Ovary (tissue), 9 donors: ENCODE measurements around the gene CCDC167. TPM values are rescaled to one million over a fixed set of nuclear protein-coding genes. Genes with fewer than 3 reads are reported as not detected.

Experiments
- DNase-seq, 5 donors: peaks; one replicate each; pipeline ENCODE4 v3.0.0-alpha.2; 2019 to 2020
- H3K27ac ChIP-seq, 2 donors: fragments of 200-600 bp; one replicate each; pipeline versions ENCODE4 v1.5.1 to v1.8.0; 2019 to 2022
- H3K27me3 ChIP-seq: fragments of 200-600 bp; one replicate; pipeline ENCODE4 v1.8.0; 2022
- H3K36me3 ChIP-seq: fragments of 200-600 bp; sonication (generic); one replicate; pipeline ENCODE4 v1.5.1; 2019
- H3K4me1 ChIP-seq: one replicate; pipeline ENCODE4 v1.8.1; 2013; ENCODE audit warnings: mild to moderate bottlenecking, moderate library complexity; ENCODE audit not compliant: insufficient read depth
- H3K4me3 ChIP-seq: fragments of 200-600 bp; sonication (generic); one replicate; pipeline ENCODE4 v1.5.1; 2017
- H3K9me3 ChIP-seq, 2 donors: fragments of 200-600 bp in 1 of 2; sonication (generic) in 1 of 2; one replicate each; pipeline versions ENCODE4 v1.5.1 to v1.8.1; 2013 to 2019; ENCODE audit warnings: mild to moderate bottlenecking in 1 of 2, moderate library complexity in 1 of 2
- EP300 ChIP-seq: sonication (generic); formaldehyde crosslinking; IDR thresholded peaks from one replicate; pipeline ENCODE4 v1.6.1; 2017; ENCODE audit warnings: antibody characterized with exemption
- POLR2A ChIP-seq: fragments of 450-650 bp; IDR thresholded peaks from one replicate; pipeline ENCODE4 v1.6.1; 2017; ENCODE audit warnings: antibody characterized with exemption, mild to moderate bottlenecking, moderate library complexity
- WGBS, 3 donors: extraction: QIAGEN DNeasy Blood & Tissue Kit in 1 of 3; methylation state at CpG; one replicate each; pipeline versions ENCODE4 v1.1.5 to v1.1.7; 2013 to 2017; 5-methylcytosine and 5-hydroxymethylcytosine counted together
- intact Hi-C, 4 donors: fragments of 100-400 bp; cut with DNase I; formaldehyde crosslinking; loops; one replicate each; pipeline versions ENCODE4 v1.11.0 to v1.15.1; 2022 to 2023
- polyA plus RNA-seq, 2 donors: library from polyadenylated mRNA; stranded (reverse); fragments of 200-250 nt in 1 of 2; fragments of 350-450 nt in 1 of 2; fragmentation: Illumina TruSeq in 1 of 2; extraction: RNeasy Lipid Tissue Mini Kit (QIAGEN cat#74804) in 1 of 2; gene quantifications; one replicate each; pipeline ENCODE4 v1.2.3, GENCODE V29; 2013 to 2014
- total RNA-seq, 7 donors: library from RNA; depleted of rRNA in 2 of 7; stranded (reverse); fragments of >200 nt in 2 of 7; fragmentation: NEBNext Ultra II Directional in 3 of 7; extraction: Animal tissue kit (Norgen Biotek cat#: 25700) in 3 of 7; gene quantifications; one replicate each; pipeline versions ENCODE4 v1.1.0 to v1.2.4, GENCODE V29; 2016 to 2023
- TF ChIP-seq, protein P1 (sequence below), 3 donors: fragments of 450-650 bp in 2 of 3; fragments of 200-600 bp in 1 of 3; IDR thresholded peaks; one replicate each; pipeline versions ENCODE4 v1.5.1 to v1.8.0; 2016 to 2022; ENCODE audit warnings: antibody characterized with exemption in 3 of 3, mild to moderate bottlenecking in 1 of 3
- donor health status: DM: no; HTN: no; CAD: no; lungs with moderate emphysema.
- donor health status: DM: no; HTN: no; CAD: no.
- donor health status: Bipolar disorder and iron deficiency.
- donor health status: DM: yes; HTN: yes; CAD: no.
- donor health status: DM: no; HTN: no; CAD: no.
- donor health status: DM: yes; HTN: yes; CAD: no.

Gene CCDC167
- total and polyA plus RNA-seq, 9 donors = 4.4 to 21.9 (median 9.0) TPM

DNA sequence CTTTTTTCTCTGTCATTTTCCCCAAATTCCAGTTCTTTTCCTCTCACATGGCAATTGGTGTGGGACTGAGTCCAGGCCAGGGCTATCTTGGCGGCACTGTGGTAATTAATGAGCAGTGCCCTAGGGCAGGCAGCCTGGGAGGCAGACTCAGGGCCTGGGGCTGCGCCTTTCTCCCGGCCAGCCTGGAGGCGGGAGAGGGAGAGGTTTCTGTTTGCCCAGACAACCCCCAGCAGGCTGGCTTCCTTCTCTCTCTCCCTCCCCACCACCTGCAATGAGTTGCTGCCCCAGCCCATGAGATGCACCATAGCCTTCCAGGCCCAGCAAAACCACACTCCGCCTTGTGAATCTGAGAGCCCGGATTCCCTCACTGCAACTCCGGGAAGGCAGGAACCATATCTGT, 15.1 kb upstream of the CCDC167 start:
- no peaks in the 10 kb centered on the region for H3K36me3 ChIP-seq
- H3K4me3 ChIP-seq = no peak overlapping the region
- no peaks in the 10 kb centered on the region for H3K4me1 ChIP-seq
- no peaks in the 10 kb centered on the region for H3K9me3 ChIP-seq
- 75 to 88% (median 76%) methylated on average over 7 of the region's 7 CpGs for WGBS, 3 donors
- H3K27me3 ChIP-seq = no peaks in the 10 kb centered on the region
- H3K27ac ChIP-seq = no peak overlapping the region
- TF ChIP-seq POLR2A = no peak
- TF ChIP-seq, protein P1, sequence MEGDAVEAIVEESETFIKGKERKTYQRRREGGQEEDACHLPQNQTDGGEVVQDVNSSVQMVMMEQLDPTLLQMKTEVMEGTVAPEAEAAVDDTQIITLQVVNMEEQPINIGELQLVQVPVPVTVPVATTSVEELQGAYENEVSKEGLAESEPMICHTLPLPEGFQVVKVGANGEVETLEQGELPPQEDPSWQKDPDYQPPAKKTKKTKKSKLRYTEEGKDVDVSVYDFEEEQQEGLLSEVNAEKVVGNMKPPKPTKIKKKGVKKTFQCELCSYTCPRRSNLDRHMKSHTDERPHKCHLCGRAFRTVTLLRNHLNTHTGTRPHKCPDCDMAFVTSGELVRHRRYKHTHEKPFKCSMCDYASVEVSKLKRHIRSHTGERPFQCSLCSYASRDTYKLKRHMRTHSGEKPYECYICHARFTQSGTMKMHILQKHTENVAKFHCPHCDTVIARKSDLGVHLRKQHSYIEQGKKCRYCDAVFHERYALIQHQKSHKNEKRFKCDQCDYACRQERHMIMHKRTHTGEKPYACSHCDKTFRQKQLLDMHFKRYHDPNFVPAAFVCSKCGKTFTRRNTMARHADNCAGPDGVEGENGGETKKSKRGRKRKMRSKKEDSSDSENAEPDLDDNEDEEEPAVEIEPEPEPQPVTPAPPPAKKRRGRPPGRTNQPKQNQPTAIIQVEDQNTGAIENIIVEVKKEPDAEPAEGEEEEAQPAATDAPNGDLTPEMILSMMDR (IDR thresholded peaks at IDR 0.05) = no peak
- TF ChIP-seq EP300 = no peak
- intact Hi-C loops = no loop called here
- DNase-seq = no peak

DNA sequence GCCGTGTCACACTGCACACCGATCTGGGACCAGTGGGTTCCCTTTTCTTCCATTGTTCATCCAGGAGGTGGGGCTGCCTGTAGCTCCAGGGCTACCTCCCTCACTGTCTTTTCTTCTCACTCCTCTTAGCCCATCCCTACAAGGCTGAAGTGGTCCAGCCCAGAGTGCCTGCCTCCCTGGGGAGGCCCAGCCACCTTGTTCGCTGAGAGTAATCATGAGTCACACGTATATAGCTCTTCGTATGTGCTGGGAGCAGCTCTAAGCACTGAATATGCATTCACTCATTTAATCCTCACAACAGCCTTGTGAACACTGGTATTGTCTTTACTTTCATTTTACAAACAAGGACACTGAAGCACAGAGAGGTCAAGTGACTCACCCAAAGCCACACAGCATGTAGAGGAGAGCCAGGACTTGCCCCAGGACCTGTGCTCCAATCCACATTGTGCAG, 14.7 kb upstream of the CCDC167 start:
- Histone ChIP-seq H3K4me1 (no peaks in the 10 kb centered on the region), H3K4me3 (no peak overlapping the region), H3K27me3 (no peaks in the 10 kb centered on the region), H3K36me3 (no peaks in the 10 kb centered on the region), H3K27ac (no peak overlapping the region), H3K9me3 (no peaks in the 10 kb centered on the region)
- no peak for DNase-seq
- 57 to 72% (median 68%) methylated on average over 5 of the region's 5 CpGs for WGBS, 3 donors
- TF ChIP-seq EP300 (no peak), POLR2A (no peak)
- TF ChIP-seq, protein P1 (IDR thresholded peaks at IDR 0.05) = no peak
- intact Hi-C loops = no loop called here

DNA sequence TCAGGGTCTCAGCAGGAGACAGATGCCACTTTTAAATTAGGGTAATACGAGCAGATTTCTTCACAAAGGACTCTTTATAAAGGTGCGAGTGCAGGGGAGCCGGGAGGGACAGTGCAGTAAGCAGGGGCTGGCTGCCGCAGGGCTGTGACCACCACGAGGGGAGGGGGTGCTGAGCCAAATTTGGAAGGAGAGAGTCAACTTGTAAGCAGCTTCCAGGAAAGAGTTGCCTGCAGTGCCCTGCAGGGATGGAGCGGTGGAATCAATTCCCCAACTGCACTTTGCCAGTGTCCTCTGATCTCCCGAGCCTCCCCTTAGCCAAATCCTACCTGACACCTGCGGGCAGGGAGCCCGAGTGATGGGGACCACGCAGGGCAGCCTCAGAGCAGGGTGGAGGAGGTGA, 13.9 kb upstream of the CCDC167 start:
- DNase-seq = no peak
- no peak overlapping the region for H3K27ac ChIP-seq
- no peak overlapping the region for H3K4me3 ChIP-seq
- no peaks in the 10 kb centered on the region for H3K36me3 ChIP-seq
- 42 to 62% (median 45%) methylated on average over 10 of the region's 10 CpGs for WGBS, 3 donors
- TF ChIP-seq, protein P1 (IDR thresholded peaks at IDR 0.05) = no peak
- TF ChIP-seq POLR2A (no peak), EP300 (no peak)
- H3K9me3 ChIP-seq = no peaks in the 10 kb centered on the region
- intact Hi-C loops = no loop called here
- H3K4me1 ChIP-seq = no peaks in the 10 kb centered on the region
- no peaks in the 10 kb centered on the region for H3K27me3 ChIP-seq

DNA sequence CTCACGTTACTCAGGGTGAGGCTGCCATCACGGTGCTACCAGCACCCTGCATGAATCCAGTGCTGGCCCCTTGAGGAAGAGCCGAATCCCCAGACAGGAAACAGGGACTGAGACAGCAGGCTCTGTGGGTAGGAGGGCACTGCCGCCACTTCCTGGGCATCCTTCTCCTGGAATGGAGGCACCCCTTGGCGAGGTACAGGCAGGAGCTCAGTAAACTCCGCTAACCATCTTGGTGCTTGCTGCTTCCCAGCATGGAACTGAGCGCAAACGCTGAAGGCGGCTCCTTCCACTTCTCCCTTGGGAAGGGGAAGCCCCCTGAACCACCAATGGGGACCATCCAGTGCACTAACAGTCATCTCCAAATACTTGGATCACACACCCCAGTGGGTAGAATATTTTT, 13.5 kb upstream of the CCDC167 start:
- Histone ChIP-seq H3K4me1 (no peaks in the 10 kb centered on the region), H3K36me3 (no peaks in the 10 kb centered on the region), H3K9me3 (no peaks in the 10 kb centered on the region), H3K27ac (no peak overlapping the region), H3K27me3 (no peaks in the 10 kb centered on the region), H3K4me3 (no peak overlapping the region)
- WGBS, 3 donors = 50 to 77% (median 52%) methylated on average over 9 of the region's 9 CpGs
- intact Hi-C loops = no loop called here
- TF ChIP-seq POLR2A (no peak), EP300 (no peak)
- TF ChIP-seq, protein P1 (IDR thresholded peaks at IDR 0.05) = no peak
- DNase-seq = no peak
